ENCODE measurements around the gene EED. TPM values are rescaled to one million over a fixed set of nuclear protein-coding genes. Genes with fewer than 3 reads are reported as not detected.
A peak's percentile ranks its signal among the peaks of the same experiment; 100 is the strongest.

EED gene
- total and polyA plus RNA-seq, 9 of the 15 experiments (the other 6 are each of a cell fraction or from before 2014, with no cell fraction given) = 33.0 to 110 (median 55.1) TPM

GRCh38 chr11:86234831-86235461 lies 9.6 kb upstream of the EED start (continued):
- TF ChIP-seq HDAC1 (IDR thresholded peaks at IDR 0.05) (peak in 1 of 2 experiments; percentile 79; a peak in 2 of 4 replicates), SETDB1 (IDR thresholded peaks at IDR 0.05; ENCODE audit: low read length) (no peak), YBX1 (IDR thresholded peaks at IDR 0.05) (peak; percentile 91; the same call in 1 of the 2 replicates), HLTF (IDR thresholded peaks at IDR 0.05) (peak; percentile 86), ARID1B (IDR thresholded peaks at IDR 0.05) (peak; percentile 44), ARID2 (IDR thresholded peaks at IDR 0.05) (peak; percentile 71; the same call in 1 of the 2 replicates), HDAC3 (IDR thresholded peaks at IDR 0.05; ENCODE audit: borderline replicate concordance, partially characterized antibody) (no peak), ZNF444 (CRISPR knock-in tag; IDR thresholded peaks at IDR 0.05) (no peak), TRIM24 (IDR thresholded peaks at IDR 0.05) (peak in 1 of 2 experiments; percentile 35; a peak in 1 of 4 replicates), HDAC6 (IDR thresholded peaks at IDR 0.05; ENCODE audit: low read depth, low read length) (no peak), E2F8 (IDR thresholded peaks at IDR 0.05; ENCODE audit: low read depth, partially characterized antibody) (no peak), NCOR1 (IDR thresholded peaks at IDR 0.05) (no peak), ASH1L (IDR thresholded peaks at IDR 0.05; ENCODE audit: borderline replicate concordance, low read depth, partially characterized antibody) (peak; percentile 17), NFATC3 (IDR thresholded peaks at IDR 0.05) (no peak), LCOR (CRISPR knock-in tag; IDR thresholded peaks at IDR 0.05) (no peak), ZC3H8 (IDR thresholded peaks at IDR 0.05) (0 out of 2 replicates have a peak, but pooled peaks have one; percentile 71), NBN (IDR thresholded peaks at IDR 0.05; ENCODE audit: low read depth) (peak; percentile 27; the same call in 1 of the 2 replicates), MIER1 (IDR thresholded peaks at IDR 0.05; ENCODE audit: low read depth) (peak; percentile 37; the same call in 1 of the 2 replicates)
